NCI-H2171 (cell line): Measurements from ENCODE around the gene UAP1L1.
A peak's percentile ranks its signal among the peaks of the same experiment; 100 is the strongest.
"Not testable (repeated sequence)": the region's sequence is repeated elsewhere in the genome, so short reads cannot be mapped to it uniquely, and the experiment has no call there.

ENCODE experiments used
- DNase-seq: peaks from one replicate; lab custom pipeline; 2025; lab: John Stamatoyannopoulos, UW

UAP1L1 gene

DNA sequence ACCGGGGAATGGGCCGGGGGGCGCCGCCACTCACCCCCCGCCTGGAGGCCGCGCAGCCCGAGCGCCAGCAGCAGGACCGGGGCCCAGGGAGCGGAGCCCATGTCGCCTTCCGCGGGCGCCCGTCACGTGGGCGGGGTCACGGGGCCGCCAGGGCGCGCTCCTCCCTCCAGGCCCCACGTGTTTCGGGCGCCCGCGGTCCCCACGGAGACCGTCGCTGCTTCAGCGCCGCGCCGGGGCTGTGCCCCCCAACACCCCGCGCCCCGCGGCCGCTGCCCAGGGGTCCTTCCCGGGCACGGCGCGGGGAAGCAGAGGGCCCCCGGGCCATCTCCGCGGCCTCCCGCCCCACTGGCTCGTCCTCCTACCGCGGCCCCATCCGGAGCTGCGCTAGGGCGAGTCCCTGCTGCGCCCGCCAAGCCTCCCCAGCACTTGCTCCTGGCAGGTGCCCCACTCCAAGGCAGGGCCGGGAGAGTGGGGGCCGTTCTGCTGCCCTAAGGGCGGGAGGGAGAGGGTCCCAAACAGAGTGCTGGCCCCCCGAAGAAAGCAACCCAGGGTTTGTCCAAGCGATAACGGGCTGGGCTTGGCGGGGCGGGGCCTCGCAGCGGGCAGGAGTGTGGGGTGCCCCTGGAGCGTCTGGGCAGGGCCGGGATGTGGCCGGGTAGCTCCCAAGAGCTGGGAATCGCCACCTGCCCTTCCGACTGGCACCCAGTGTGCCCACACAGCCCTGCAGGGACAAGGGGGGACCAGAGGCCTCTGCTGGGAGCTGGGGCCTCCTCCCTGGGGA is 37.5 kb downstream of the UAP1L1 start, which contains the start of gene DPP7:
DPP7 (minus strand) TSS at position 121 of the 781 bp plus-strand sequence; CDS start at position 101, 20 bp downstream.
- DNase-seq = peak; percentile 82

DNA sequence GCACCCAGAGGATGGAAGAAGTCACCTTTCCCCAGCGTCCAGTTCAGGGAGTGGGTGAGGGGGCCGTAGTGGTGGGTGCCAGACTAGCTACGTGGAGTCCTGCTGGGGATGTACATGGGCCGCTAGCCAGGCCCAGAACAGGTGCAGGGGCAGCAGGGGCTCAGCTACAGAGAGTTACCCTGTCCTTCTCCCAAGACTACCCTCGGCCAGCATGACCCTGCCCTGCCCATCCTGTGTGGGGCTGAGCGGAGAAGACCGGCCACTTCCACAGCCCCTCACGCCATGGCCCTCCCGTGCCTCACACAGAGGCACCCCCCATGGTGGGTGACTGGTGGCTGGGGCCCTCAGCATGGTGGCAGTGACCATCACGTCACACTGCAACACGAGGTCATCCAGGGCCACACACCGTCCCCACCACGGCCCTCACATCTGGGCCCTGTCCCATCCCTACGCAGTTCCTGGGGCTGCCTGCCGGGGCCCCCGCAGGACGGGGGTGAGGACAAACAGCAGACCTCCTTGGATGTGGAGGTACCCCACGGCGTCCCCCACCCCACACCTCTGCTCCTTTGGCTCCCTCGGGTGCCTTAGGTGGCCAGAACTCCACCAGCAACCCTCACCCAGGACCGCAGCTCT is 38.2 kb downstream of the UAP1L1 start:
- no peak for DNase-seq

DNA sequence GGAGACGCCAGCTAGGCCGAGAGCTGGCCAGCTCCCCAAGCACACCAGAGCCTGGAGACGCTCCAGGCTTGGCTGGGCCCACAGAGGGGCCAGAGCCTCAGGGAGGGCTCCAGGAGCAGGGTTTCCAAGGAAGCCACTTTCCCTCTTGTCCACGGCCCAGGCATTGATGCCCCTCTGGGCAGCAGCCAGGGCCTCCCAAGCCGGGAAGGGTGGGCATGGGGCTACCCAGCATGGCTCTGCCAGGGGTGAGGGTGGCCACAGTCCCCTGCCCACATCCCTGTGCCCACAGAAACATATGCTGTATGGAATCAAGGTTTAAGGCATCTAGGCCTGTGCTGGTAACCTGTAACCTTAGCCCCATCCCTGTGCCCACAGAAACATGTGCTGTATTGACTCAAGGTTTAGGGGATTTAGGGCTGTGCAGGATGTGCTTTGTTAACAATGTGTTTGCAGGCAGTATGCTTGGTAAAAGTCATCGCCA is 38.8 kb downstream of the UAP1L1 start:
- DNase-seq = no peak

DNA sequence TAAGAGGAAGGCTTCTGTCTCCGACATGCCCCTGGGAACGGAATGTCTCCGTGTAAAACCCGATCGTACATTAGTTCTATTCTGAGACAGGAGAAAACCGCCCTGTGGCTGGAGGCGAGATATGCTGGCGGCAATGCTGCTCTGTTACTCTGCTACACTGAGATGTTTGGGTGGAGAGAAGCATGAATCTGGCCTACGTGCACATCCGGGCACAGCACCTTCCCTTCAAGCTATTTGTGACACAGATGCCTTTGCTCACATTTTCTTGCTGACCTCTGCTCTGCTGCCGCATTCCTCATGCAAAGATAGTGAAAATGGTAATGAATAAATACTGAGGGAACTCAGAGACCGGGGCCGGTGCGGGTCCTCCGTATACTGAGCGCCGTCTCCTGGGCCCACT is 39.4 kb downstream of the UAP1L1 start:
- DNase-seq = no peak

DNA sequence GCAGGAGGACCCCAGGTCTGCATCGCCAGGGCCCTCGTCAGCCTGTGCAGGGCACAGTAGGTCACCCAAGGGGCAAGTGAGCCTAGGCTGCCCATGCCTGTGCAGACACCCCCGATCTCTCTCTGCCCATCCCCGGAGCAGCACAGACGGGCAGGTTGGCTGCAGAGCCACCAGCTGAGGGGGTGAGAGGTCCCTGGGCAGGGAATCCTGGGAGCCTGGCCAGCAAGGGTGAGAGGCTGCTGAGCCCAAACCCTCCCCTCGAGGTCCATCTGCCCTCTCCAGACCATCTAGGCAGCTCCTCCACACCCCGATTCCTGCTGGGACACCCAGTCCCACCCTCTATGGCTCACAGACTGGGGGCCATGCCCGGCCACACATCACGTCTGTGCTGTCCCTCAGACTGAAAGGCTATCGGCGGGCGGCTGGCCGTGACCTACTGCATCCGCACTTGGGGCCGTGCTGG is 40.0 kb downstream of the UAP1L1 start:
- no peak for DNase-seq

DNA sequence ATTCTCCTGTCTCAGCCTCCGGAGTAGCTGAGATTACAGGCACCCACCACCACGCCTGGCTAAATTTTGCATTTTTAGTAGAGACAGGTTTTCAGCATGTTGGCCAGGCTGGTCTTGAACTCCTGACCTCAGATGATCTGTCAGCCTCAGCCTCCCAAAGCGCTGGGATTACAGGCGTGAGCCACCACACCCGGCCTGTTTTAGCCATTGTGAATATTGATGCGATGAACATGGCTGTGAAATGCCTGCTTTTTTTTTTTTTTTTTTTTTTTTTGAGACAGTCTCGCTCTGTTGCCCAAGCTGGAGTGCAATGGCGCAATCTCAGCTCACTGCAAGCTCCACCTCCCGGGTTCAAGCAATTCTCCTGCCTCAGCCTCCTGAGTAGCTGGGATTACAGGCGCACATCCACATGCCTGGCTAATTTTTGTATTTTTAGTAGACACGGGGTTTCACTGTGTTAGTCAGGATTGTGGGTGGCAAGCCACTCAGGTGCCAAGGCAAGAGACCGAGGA is 40.8 kb downstream of the UAP1L1 start:
- not testable (repeated sequence) for DNase-seq

DNA sequence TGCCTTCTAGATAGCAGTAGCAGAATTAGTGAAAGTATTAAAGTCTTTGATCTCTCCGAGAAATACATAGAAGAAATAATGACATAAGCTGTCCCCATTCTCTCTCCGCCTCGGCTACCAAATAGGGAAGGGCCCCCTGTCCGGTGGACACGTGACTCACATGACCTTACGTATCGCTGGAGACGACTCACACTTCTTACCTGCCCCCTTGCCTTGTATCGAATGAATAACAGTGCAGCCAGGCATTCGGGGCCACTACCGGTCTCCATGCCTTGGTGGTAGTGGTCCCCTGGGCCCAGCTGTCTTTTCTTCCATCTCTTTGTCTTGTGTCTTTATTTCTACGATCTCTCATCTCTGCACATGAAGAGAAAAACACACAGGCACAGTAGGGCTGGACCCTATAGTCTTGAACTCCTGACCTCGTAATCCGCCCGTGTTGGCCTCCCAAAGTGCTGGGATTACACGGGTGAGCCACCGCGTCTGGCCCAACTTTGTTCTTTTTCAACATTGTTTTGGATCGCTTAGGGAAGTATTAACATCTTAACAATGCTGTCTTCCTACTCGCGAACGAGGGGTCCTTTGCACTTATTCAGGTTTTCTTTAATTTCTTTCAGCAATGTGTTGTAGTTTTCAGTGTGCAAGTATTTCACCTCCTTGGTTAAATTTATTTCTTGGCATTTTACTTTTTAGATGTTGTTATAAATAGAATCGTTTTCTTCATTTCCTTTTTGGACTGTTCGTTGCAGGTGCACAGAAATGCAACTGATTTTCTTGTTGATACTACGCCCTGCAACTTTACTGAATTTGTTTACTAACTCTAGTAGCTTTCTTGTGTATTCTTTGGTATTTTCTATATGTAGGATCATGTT is 44.8 kb downstream of the UAP1L1 start:
- DNase-seq = not testable (repeated sequence)

DNA sequence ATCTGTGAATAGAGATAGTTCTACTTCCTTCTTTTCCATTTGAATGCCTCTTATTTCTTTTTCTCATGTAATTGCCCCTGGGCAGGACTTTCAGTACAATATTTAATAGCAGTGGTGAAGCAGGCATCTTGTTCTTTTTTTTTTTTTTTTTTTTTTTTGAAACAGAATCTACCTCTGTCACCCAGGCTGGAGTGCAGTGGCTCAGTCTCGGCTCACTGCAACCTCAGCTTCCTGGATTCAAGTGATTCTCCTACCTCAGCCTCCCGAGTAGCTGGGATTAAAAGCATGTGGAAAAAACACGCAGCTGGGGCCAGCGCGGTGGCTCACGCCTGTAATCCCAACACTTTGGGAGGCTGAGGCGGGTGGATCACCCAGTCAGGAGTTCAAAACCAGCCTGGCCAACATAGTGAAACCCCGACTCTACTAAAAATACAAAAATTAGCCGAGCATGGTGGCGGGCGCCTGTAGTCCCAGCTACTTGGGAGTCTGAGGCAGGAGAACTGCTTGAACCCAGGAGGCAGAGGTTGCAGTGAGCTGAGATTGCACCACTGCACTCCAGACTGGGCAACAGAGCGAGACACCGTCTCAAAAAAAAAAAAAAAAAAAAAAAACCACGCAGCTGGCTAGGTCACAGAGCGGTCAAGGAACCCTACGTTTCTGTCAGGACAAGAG is 45.6 kb downstream of the UAP1L1 start:
- not testable (repeated sequence) for DNase-seq

DNA sequence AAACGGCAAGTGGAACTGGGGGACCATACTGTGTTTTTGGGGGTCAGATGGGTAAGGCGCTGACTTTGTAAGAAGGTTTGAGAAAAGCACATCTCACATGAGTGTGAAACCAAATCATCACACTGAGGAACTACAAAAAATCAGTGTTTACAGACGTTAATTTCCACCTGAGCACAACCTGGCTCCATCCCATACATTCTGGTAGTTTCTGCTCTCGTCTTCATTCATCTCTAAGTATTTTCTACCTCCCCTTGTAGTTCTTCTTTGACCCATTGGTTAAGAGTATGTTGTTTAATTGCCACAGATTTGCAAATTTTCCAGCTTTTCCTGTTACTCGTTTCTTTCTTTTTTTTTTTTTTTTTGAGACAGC is 46.1 kb downstream of the UAP1L1 start:
- no peak for DNase-seq

DNA sequence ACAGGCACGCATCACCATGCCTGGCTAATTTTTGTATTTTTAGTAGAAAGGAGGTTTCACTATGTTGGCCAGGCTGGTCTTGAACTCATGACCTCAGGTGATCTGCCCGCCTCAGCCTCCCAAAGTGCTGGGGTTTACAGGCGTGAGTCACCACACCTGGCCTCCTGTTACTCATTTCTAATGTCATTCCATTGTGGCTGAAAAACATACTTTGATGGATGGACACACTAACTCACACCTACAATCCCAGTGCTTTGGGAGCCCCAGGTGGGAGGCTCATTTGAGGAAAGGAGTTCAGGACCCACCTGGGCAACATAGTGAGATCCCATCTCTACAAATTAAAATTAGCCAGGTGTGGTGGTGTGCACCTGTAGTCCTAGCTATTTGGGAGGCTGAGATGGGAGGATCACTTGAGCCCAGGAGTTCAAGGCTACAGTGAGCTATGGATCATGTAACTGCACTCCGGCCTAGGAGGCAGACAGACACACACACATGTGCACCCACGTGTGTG is 46.7 kb downstream of the UAP1L1 start:
- DNase-seq = not testable (repeated sequence)

DNA sequence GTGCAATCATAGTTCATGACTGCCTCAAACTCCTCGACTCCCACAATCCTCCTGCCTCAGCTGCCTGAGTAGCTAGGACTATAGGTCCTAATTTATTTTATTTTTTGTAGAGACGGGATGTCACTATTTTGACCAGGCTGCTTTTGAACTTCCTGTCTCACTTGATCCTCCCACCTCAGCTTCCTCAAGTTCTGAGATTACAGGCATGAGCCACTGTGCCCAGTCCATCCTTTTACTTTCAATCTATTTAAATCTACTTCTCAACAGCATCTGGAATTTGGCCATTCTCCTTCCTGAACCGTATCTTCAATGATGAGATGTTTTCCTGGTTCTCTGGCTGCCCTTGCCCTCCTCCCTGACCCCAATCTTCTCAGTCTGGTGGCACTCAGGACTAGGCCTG is 49.5 kb downstream of the UAP1L1 start:
- no peak for DNase-seq

DNA sequence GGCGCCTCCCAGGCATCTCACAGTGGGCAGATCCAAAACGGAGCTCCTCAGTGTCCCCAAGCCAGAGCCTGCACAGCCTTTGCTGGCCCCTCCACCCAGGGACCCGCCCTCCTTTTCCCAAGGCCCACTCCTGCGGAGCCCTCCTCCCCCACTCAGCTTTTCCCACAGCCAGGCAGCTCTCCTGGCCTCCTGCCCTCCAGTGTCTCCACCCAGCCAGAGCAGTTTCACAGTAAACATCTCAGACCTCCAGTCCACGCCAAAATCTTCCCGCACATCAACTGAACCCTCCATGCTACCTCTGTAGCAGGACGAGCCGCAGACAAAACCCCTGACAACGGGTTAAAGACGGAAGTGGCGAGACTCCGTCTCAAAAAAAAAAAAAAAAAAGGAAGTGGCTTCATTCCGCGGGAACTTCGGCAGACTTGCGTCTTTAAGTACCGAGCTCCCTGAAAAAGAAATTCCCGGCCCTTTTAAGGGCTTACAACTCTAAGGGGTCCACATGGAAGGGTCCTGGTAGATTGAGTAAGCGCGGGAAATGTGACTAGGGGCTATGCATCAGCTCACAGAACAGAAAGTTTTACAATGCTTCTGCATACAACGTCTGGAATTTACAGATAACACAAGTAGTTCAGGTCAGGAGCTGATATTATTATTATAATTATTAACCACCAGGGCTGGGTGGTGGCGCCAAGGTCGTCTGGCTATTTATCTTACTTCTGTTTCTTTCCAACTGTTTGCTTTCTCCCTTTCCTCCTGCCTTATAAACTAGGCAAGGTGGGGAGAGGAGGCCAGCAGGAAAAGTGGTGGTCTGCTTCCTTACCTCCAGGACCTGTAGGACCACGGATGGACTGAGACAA is 50.2 kb downstream of the UAP1L1 start:
- DNase-seq = no peak

DNA sequence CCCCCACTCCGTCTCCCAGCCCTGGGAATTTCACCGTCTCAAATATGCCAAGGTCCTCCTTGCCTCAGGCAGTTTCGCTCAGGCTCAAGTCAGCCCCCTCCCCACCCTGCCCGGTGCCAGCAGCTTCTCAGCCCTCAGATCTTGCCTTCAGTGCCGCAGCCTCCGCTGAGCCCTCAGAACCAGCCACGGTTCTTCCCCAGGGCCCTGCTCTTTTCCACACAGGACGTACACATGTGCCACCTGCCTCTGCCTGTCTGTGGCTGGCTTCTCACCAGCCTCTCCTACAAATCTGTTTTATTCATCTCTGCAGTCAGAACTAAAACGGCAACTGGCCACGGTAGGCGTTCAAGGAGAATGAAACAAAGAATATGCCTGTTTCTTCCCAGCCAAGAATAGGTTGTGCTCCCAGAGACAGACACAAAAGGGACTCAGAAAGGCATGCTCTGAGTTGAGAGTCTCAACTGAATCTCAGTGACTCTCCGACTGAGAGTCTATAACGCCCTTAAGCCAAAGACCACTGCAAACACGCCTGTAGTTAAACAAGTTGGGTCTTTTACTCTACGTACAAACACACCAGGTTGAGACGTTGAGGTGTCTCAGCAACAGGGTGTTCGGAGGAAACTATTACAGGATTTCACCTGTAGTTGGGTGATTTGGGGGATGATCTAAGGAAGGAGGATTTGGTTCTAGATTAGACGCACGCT is 51.0 kb downstream of the UAP1L1 start:
- DNase-seq = no peak

DNA sequence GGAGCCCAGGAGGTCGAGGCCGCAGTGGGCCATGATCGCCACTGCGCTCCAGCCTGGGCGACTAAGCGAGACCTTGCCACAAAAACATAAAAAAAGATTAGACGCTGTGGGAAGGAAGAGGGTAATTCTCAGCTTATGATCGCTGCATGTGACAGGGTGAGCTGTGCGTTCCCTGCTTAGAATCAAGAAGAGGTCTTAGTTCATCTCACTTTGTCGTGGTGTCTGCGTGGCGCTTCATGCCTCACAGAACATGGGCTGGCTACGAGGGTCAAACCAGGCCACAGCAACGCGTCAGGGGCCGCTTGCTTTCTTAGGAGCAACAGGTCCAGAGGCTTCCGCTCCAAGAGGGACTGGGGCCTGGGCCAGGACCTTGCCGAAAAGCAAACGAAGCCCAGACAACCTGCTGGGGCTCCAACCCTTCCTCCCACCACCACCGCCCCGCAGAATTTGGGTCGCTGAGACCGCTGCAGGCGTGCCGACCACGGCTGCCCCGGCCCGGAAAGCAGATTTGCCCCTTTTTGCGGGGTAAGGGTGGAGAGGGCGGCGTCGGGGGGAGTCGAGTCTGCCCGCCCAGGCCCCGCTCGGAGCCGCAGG is 51.6 kb downstream of the UAP1L1 start:
- no peak for DNase-seq

DNA sequence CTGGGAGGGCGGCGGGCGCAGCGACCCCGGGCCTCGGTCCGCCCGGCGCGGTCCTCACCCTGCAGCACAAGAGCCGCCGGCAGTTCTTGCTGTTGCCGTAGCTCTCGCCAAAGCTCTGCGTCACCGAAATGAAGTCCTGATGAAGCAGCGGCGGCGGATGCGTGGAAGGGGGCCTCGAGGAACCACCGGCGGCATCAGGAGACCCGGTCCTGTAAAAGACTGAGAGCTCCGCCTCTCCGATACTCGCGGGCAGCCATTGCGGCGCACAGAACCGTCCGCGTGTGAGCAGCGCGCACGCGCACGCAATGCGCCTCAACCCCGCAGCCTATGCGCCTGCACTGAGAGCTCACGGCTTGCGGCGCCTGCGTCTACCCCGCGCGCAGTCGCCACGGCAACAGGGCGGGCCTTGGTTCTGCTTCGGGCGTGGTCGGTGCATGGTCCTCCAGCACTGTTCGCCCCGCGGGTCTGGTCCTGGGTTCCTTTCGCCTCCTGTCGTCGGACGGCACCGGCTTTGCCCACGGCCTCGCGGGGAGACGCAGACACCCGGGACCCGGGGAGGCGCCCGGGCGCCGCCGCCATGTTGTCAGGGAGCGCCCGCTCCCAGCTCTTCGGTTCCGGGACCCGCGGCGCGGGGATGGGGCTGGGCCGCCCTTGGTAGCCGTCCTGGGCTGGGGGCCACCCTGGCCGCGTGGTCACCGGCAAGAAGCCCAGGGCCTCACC is 52.3 kb downstream of the UAP1L1 start:
- peak; percentile 95 for DNase-seq

DNA sequence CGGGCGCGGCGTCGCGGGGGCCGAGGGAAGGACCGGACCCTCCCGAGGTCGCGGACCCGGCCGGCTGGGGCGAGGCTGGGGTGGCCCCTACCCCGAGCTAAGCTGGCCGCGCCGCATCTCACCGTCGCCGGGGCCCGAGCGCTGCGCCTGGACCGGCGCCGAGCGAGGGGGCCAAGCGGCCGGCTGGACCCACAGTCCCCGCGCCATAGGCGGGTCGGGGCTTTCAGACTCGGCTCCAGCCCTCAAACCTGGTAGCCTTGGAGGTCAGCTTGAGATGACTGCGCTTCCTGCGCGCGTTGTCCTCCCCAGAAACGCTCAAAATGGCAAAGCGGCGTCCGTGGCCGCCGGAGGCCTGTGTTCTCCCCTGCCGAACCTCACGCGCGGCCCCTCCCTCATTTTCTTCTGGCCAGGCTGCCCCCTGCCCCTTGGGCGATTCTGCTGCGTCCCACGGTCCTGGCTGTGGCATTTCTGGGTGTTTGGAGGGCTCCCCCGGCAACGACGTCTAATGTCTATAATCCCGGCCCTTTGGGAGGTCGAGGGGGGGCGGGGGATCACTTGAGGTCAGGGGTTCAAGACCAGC is 52.9 kb downstream of the UAP1L1 start:
- no peak for DNase-seq
